GM19043 (cell line): ENCODE results near the gene WAPL.
"Not testable (repeated sequence)": the region's sequence is repeated elsewhere in the genome, so short reads cannot be mapped to it uniquely, and the experiment has no call there.

ENCODE experiments used
- ATAC-seq: cut with Tn5 transposase; IDR thresholded peaks from one replicate; pipeline ENCODE4 v1.9.1; 2021; ENCODE audit warnings: low read depth; ENCODE audit not compliant: unreplicated experiment

The WAPL gene

DNA sequence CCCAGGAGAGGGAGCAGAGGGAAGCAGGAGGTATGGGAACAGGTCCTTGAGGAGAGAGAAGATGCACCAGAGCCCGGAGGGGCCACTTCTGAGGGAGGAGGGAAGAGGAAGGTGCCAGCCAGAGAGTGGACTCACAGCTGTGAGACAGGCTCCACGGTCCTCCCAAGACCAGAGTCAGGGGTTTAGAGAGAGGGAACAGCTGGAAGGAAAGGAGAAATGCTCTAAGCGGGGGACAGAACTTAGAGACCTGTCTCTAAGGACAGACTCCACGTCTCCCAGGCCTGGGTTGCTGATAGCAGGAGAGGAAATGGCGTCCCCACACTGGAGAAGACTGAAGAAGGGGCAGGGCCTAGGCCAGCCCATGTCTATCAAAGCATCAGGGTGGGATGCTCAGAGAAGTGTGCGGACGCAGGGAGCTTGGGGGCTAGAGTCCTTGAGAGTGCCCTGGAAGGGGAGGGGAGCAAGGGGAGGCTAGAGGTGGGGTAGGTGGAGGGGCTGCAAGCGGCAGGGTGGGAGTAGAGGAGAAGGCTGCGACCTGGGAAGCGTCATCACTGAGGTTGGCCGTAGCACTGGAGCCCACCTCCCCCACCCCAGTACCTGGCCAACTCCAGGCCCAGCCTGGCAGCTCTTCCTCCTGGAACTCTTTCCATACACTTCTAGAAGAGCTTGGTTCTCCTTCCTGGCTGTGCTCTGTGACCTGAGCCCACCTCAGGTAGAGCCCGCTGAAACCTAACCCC, 129.4 kb downstream of the WAPL start:
- ATAC-seq: peak; percentile 15

DNA sequence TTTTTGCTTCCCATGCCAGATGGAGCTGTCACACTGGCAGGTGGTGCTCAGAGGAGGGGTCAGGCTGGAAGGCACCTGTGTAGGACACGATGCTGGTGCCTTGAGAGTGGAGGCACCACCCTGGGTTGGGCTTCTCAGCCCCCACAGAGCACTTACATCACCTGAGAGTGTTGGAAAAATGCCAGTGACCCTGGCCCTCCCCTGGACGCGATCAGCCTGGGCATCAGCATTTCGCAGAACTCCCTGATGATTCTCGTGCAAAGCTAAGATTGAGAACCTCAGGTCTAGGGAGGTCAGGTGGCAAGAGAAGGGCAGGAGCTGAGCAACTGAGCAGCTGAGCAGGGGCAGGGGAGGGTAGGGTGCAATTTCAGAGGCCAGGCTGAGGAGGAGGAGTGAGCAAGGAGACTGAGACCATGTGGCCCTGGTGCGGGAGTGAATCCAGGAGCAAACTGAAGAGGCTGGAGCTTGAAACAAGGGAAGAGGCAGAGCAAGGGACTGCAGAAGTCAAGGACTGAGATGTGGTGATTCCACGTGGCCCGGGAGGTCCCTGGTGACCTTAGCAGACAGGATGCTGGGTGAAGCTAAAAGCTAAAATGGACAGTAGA, 130.3 kb downstream of the WAPL start:
- ATAC-seq: no peak

DNA sequence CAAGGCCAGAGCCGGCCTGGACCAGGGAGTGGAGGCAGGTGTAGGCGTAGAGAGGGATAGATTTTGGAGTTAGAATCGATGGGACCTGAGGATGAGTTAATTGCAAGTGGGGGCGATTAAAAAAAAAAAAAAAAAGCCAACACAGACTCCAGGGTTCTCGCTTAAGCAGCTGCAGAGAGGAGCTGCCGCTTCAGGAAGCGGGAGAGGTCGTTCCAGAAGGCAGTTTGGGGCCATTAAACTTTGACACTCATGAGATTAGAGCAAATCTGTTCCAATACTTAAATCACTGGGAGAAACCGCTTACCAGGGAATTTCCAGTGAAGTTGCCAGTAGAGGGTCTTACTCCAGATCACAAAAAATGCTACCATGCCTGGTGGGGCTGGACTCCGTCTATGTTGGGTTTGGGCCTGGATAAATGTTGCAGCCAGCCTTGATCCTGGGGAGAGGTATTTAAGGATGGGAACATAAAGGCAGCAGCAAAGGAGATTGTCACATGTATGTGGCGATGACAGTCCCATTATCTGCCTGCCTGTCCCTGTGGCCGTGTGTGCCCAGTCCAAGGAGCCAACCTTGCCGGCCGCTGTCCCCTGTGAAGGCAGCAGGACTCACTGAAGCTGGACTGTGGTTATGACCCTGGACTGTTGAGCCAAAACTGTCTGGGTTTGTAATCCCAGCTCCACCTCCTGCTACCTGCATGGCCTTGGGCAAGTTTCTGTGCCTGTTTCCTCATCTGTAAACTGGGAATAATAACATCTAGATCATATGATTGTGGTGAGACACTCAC, 131.1 kb downstream of the WAPL start:
- ATAC-seq: no peak

DNA sequence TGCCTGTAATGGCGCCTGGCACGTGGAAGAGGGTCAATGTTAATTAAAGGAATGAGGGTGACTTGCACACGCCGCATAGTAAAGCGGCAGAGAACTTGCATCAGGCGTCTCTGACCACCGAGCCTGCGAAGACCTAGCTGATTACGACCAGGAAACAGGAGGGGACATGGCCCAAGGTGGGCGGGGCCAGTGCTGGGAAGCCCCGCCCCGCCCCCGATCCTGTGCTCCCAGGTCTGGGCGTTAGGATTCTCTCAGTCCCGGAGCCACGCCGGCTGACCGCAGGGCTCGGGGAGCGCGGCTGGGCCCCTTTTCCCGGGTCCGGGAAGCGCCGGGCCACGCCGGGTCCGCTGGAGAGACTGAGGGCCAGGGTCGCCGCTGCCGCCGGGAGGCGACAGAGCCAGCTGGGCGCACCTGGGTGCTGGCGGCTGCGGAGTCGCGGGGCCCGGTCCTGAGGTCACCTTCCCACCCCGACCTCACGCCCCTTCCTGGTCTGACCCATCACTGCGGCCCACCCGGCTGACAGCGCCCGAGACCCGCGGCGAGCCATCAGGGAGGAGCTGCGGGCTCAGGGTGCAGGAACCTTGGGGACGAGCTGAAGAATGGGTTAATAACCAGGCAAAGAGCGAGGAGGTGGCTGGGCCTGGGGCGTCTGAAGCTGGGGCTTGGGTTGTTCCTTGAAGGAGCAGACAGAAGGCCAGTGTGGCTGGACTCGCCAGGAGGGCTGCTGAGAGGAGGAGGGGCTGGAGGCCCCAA, 132.0 kb downstream of the WAPL start:
- peak; percentile 46 for ATAC-seq

DNA sequence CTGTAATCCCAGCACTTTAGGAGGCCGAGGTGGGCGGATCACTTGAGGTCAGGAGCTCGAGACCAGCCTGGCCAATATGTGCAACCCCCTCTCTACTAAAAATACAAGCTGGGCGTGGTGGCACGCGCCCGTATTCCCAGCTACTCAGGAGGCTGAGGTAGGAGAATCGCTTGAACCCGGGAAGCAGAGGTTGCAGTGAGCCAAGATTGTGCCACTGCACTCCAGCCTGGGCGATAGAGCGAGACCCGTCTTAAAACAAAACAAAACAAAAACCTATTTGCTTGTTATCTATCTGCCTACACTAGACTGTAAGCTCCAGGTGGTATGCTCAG, 132.5 kb downstream of the WAPL start:
- ATAC-seq: not testable (repeated sequence)

DNA sequence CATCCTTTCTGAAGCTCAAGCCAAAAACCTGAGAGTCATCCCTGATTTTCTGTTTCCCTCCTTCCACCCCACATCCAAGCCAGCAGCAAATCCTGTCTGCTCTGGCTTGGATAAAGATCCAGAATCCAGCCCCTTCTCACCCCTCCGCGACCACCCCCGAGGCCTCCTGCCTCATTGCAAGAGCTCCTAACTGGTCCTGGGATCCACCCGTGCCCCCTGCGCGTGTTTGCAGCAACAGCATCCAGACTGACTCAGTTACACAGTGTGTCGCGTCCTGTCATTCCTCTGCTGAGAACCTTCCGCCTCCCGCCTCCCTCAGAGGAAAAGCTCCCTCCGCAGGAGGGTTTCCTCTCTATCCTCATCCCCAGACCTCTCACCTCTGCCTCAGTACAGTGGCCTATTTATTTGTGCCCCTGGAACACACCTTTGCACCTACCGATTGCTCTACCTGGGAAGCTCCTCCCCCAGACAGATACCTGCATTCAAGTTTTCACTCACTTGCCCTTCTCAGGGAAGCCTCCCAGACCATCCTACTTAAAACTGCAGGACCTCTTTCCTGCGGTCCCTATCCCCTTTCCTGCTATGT, 133.4 kb downstream of the WAPL start:
- no peak for ATAC-seq

DNA sequence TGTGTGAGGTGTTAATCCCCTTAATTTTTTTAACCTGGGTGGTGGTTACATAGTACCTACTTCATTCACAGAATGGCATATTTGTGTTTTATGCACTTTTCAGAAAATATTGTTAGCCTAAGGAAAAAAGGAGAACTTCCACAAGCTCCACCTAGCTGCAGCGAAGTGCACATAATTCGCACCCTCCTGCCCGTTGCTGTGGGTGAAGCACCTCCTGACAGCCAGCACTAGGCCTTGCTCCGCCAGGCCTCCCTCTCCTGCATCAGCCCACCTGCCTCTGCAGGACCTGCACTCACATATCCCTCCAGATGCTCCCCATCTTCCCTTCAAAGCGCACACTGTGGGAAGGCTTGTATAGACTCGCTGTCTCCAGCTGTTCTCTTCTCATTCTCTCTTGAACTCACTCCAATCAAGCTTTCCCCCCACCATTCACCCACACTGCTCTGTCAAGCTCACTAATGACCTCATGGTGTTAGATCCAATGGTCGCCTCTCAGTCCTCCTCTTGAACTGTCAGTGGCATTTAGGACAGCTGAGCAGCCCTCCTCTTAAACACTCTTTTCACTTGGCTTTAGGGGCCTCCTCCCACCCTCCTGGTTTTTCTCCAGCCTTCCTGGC, 134.3 kb downstream of the WAPL start:
- ATAC-seq: no peak

DNA sequence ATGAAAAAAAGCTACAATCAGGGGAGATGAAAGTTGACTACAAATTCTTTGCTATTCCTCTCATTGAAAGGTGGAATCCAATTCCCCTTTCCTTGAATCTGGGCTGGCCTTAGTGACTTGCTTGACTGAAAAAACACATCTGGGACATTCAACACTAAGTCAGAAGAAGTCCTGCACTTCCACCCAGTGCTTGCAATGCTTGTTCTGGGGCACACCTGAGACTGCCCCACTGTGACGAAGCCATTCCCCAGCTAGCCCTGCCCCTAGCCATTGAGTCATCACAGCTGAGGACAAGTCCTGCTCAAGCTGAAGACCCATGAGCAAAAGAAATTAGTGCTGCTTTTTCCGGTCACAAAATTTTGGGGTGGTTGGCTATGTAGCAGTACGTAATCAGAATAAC, 135.8 kb downstream of the WAPL start:
- no peak for ATAC-seq
